ENCODE data around the gene TXNDC15.
"Not testable (repeated sequence)": the region's sequence is repeated elsewhere in the genome, so short reads cannot be mapped to it uniquely, and the experiment has no call there.

TXNDC15 gene

GRCh38 chr5:134905246-134905996 is 31.2 kb downstream of the TXNDC15 start:
- Histone ChIP-seq H3K4me1 (ENCODE audit: control insufficient read depth, insufficient read depth, low read length) (peaks cover 6% of the 10 kb centered on the region), H3K9ac (ENCODE audit: low read depth, low read length) (peak overlapping the region; percentile 92), H3K36me3 (ENCODE audit: control insufficient read depth, insufficient read depth, low read length) (peaks cover 2% of the 10 kb centered on the region), H3K9me3 (ENCODE audit: control insufficient read depth, insufficient read depth, low read length) (no peaks in the 10 kb centered on the region), H3K27me3 (ENCODE audit: control insufficient read depth, insufficient read depth, low read length) (no peaks in the 10 kb centered on the region), H3K4me3 (ENCODE audit: low read depth, low read length) (peak overlapping the region; percentile 90)

- no peak overlapping the region for H3K9ac ChIP-seq (ENCODE audit: low read depth, low read length)
- H3K4me3 ChIP-seq (ENCODE audit: low read depth, low read length): no peak overlapping the region
Observed at GRCh38 chr5:134906811-134907210, 32.6 kb downstream of the TXNDC15 start.

DNA sequence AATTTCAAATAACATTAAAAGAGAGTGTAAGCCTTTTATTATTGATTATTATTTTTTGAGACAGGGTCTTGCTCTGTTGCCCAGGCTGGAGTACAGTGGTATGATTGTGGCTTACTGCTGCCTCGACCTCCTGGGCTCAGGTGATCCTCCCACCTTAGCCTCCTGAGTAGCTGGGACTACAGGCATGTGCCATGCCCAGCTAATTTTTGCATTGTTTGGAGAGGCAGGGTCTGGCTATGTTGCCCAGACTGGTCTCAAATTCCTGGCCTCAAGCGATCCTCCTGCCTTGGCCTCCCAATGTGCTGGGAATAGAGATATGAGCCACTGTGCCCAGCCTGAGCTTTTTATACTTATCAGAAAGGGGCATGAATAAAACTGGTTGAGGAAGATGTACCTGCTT is 36.6 kb downstream of the TXNDC15 start:
- not testable (repeated sequence) for H3K9ac ChIP-seq (ENCODE audit: low read depth, low read length); H3K4me3 ChIP-seq (ENCODE audit: low read depth, low read length); H3K27me3 ChIP-seq (ENCODE audit: control insufficient read depth, insufficient read depth, low read length); H3K4me1 ChIP-seq (ENCODE audit: control insufficient read depth, insufficient read depth, low read length); H3K9me3 ChIP-seq (ENCODE audit: control insufficient read depth, insufficient read depth, low read length); H3K36me3 ChIP-seq (ENCODE audit: control insufficient read depth, insufficient read depth, low read length)

More at GRCh38 chr5:134906811-134907210, 32.6 kb downstream of the TXNDC15 start:
- Histone ChIP-seq H3K36me3 (ENCODE audit: control insufficient read depth, insufficient read depth, low read length) (peaks cover 4% of the 10 kb centered on the region), H3K27me3 (ENCODE audit: control insufficient read depth, insufficient read depth, low read length) (no peaks in the 10 kb centered on the region), H3K4me1 (ENCODE audit: control insufficient read depth, insufficient read depth, low read length) (peaks cover 6% of the 10 kb centered on the region), H3K9me3 (ENCODE audit: control insufficient read depth, insufficient read depth, low read length) (no peaks in the 10 kb centered on the region)

GRCh38 chr5:134911285-134912206 is 37.4 kb downstream of the TXNDC15 start:
- no peaks in the 10 kb centered on the region for H3K27me3 ChIP-seq (ENCODE audit: control insufficient read depth, insufficient read depth, low read length)
- H3K9ac ChIP-seq (ENCODE audit: low read depth, low read length): no peak overlapping the region
- peaks cover 2% of the 10 kb centered on the region for H3K36me3 ChIP-seq (ENCODE audit: control insufficient read depth, insufficient read depth, low read length)
- H3K4me1 ChIP-seq (ENCODE audit: control insufficient read depth, insufficient read depth, low read length): peaks cover 4% of the 10 kb centered on the region
- no peaks in the 10 kb centered on the region for H3K9me3 ChIP-seq (ENCODE audit: control insufficient read depth, insufficient read depth, low read length)
- no peak overlapping the region for H3K4me3 ChIP-seq (ENCODE audit: low read depth, low read length)

GRCh38 chr5:134913254-134913653 is 39.1 kb downstream of the TXNDC15 start:
- Histone ChIP-seq H3K9ac (ENCODE audit: low read depth, low read length) (no peak overlapping the region), H3K27me3 (ENCODE audit: control insufficient read depth, insufficient read depth, low read length) (no peaks in the 10 kb centered on the region), H3K9me3 (ENCODE audit: control insufficient read depth, insufficient read depth, low read length) (no peaks in the 10 kb centered on the region), H3K4me3 (ENCODE audit: low read depth, low read length) (no peak overlapping the region), H3K36me3 (ENCODE audit: control insufficient read depth, insufficient read depth, low read length) (peaks cover 2% of the 10 kb centered on the region), H3K4me1 (ENCODE audit: control insufficient read depth, insufficient read depth, low read length) (no peaks in the 10 kb centered on the region)

- H3K36me3 ChIP-seq (ENCODE audit: control insufficient read depth, insufficient read depth, low read length): peaks cover 2% of the 10 kb centered on the region
- no peak overlapping the region for H3K4me3 ChIP-seq (ENCODE audit: low read depth, low read length)
- no peak overlapping the region for H3K9ac ChIP-seq (ENCODE audit: low read depth, low read length)
- H3K27me3 ChIP-seq (ENCODE audit: control insufficient read depth, insufficient read depth, low read length): no peaks in the 10 kb centered on the region
- H3K4me1 ChIP-seq (ENCODE audit: control insufficient read depth, insufficient read depth, low read length): no peaks in the 10 kb centered on the region
- H3K9me3 ChIP-seq (ENCODE audit: control insufficient read depth, insufficient read depth, low read length): no peaks in the 10 kb centered on the region
Observed at GRCh38 chr5:134913795-134914194, 39.6 kb downstream of the TXNDC15 start.

DNA sequence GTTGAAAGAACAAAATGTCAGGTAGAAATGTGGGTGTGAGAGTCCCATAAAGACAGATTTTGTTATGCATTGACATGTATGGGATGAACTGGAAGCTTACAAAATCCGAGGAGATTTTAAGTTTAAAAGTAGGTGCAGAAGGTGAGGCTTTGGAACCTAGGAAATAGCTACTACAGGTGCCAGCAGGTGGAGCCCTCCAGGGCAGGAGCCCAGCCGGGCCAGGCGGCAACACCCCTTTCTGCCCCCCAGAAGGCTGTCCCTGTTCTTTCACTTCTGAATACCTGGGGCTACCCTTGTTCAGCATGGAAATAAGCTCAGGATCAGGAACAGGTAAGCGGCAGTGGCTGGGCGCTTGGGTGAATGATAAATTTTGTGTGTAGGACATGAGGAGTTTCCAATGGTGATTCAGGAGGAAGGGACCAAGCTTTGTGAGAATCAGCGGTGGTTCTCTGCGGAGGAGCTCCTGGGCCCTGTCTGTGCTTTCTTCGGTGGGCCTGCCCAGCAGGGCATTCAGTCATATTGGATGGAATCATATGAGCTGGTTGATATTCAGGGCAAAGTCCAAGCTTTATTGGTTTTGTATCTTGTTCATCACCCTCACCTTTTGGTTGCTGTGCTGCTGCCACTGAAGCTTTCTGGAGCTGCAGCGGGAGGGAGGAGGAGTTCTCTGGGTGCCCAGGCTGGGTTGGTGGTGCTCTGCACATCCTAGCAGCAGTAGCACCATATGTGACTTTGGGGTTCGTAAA is 43.1 kb downstream of the TXNDC15 start:
- Histone ChIP-seq H3K9me3 (ENCODE audit: control insufficient read depth, insufficient read depth, low read length) (no peaks in the 10 kb centered on the region), H3K4me1 (ENCODE audit: control insufficient read depth, insufficient read depth, low read length) (no peaks in the 10 kb centered on the region), H3K27me3 (ENCODE audit: control insufficient read depth, insufficient read depth, low read length) (no peaks in the 10 kb centered on the region), H3K36me3 (ENCODE audit: control insufficient read depth, insufficient read depth, low read length) (peaks cover 3% of the 10 kb centered on the region), H3K4me3 (ENCODE audit: low read depth, low read length) (no peak overlapping the region), H3K9ac (ENCODE audit: low read depth, low read length) (no peak overlapping the region)

- Histone ChIP-seq H3K9ac (ENCODE audit: low read depth, low read length) (no peak overlapping the region), H3K4me3 (ENCODE audit: low read depth, low read length) (no peak overlapping the region), H3K36me3 (ENCODE audit: control insufficient read depth, insufficient read depth, low read length) (peaks cover 3% of the 10 kb centered on the region), H3K9me3 (ENCODE audit: control insufficient read depth, insufficient read depth, low read length) (no peaks in the 10 kb centered on the region), H3K27me3 (ENCODE audit: control insufficient read depth, insufficient read depth, low read length) (no peaks in the 10 kb centered on the region), H3K4me1 (ENCODE audit: control insufficient read depth, insufficient read depth, low read length) (no peaks in the 10 kb centered on the region)
Observed at GRCh38 chr5:134918861-134919260, 44.7 kb downstream of the TXNDC15 start.

GRCh38 chr5:134920848-134921575 is 46.8 kb downstream of the TXNDC15 start:
- Histone ChIP-seq H3K4me1 (ENCODE audit: control insufficient read depth, insufficient read depth, low read length) (no peaks in the 10 kb centered on the region), H3K4me3 (ENCODE audit: low read depth, low read length) (no peak overlapping the region), H3K27me3 (ENCODE audit: control insufficient read depth, insufficient read depth, low read length) (no peaks in the 10 kb centered on the region), H3K9ac (ENCODE audit: low read depth, low read length) (no peak overlapping the region), H3K9me3 (ENCODE audit: control insufficient read depth, insufficient read depth, low read length) (no peaks in the 10 kb centered on the region), H3K36me3 (ENCODE audit: control insufficient read depth, insufficient read depth, low read length) (peaks cover 3% of the 10 kb centered on the region)

GRCh38 chr5:134932508-134932907 is 58.3 kb downstream of the TXNDC15 start:
- H3K4me1 ChIP-seq (ENCODE audit: control insufficient read depth, insufficient read depth, low read length): no peaks in the 10 kb centered on the region
- H3K4me3 ChIP-seq (ENCODE audit: low read depth, low read length): no peak overlapping the region
- H3K27me3 ChIP-seq (ENCODE audit: control insufficient read depth, insufficient read depth, low read length): no peaks in the 10 kb centered on the region
- no peaks in the 10 kb centered on the region for H3K9me3 ChIP-seq (ENCODE audit: control insufficient read depth, insufficient read depth, low read length)
- H3K9ac ChIP-seq (ENCODE audit: low read depth, low read length): no peak overlapping the region
- H3K36me3 ChIP-seq (ENCODE audit: control insufficient read depth, insufficient read depth, low read length): no peaks in the 10 kb centered on the region

- H3K4me1 ChIP-seq (ENCODE audit: control insufficient read depth, insufficient read depth, low read length): peaks cover 6% of the 10 kb centered on the region
- no peak overlapping the region for H3K4me3 ChIP-seq (ENCODE audit: low read depth, low read length)
- no peak overlapping the region for H3K9ac ChIP-seq (ENCODE audit: low read depth, low read length)
- no peaks in the 10 kb centered on the region for H3K36me3 ChIP-seq (ENCODE audit: control insufficient read depth, insufficient read depth, low read length)
- no peaks in the 10 kb centered on the region for H3K9me3 ChIP-seq (ENCODE audit: control insufficient read depth, insufficient read depth, low read length)
- H3K27me3 ChIP-seq (ENCODE audit: control insufficient read depth, insufficient read depth, low read length): no peaks in the 10 kb centered on the region
Observed at GRCh38 chr5:134934202-134934601, 60.0 kb downstream of the TXNDC15 start.
